Stimulated activated CD4-positive, alpha-beta T cell treated with anti-CD3 and anti-CD28 coated beads, TNF-alpha, amount 100 ng/mL, for 4 hours (primary cell): Measurements from ENCODE around the gene ATG5.
"Not testable (repeated sequence)": the region's sequence is repeated elsewhere in the genome, so short reads cannot be mapped to it uniquely, and the experiment has no call there.

Experiments
- DNase-seq, 3 experiments: peaks; one replicate each; pipeline ENCODE4 v3.0.0-alpha.2; 2020; ENCODE audit warnings: low read depth in 3 of 3

ATG5 gene

DNA sequence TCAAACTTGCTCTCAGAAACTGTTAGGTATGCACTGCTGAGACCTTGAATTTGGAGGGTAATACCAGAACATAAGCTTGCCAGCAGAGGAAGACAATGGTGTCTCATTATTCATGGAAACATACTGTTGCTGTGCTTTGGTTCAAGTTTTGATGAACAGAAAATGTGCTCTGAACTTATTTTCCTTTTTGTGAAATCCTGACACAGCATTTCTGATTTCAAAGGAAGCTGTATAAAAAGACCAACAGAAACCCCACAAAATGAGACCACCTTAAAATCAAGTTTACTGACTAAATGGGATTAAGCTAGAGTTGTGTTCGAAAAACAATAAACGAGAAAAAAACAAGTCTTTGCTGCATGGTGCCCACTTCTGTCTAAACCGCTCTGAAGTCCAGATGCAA is 169.1 kb downstream of the ATG5 start:
- DNase-seq: no peak

DNA sequence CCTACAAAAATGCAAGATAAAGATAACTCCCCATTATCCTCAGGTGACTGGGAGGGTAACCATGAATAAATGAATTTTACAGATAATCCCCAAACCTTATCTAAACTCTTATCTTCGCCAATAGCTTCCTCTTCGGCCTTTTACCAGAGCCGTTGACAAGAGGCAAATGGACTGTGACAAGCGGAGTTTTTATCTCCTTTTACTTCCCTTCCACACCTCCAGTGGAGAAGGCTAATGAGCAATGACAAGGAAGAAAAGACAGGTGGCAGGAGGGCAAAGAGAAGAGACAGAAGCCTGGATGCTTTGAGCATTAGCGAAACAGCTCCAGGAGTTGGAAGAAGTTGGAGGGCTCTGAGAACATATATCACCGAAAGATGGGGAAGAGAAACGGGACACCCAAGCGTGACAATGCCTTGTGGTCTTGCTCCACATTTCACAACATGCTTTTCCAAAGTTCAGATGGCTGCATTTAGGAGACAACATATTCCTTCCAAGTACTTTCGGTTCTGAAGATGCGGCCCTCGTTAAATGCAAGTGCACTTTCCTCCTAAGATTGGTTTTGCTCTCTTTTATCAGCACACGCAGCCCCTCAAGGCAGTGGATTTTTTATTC is 170.2 kb downstream of the ATG5 start:
- no peak for DNase-seq

- no peak for DNase-seq
These were observed 171.2 kb downstream of the ATG5 start for GRCh38 chr6:106154326-106154725.

- no peak for DNase-seq
These were observed 172.6 kb downstream of the ATG5 start for GRCh38 chr6:106152952-106153351.

- not testable (repeated sequence) for DNase-seq
These were observed 173.1 kb downstream of the ATG5 start for GRCh38 chr6:106152476-106152875.

GRCh38 chr6:106149472-106150069 is 176.0 kb downstream of the ATG5 start:
- no peak for DNase-seq

DNA sequence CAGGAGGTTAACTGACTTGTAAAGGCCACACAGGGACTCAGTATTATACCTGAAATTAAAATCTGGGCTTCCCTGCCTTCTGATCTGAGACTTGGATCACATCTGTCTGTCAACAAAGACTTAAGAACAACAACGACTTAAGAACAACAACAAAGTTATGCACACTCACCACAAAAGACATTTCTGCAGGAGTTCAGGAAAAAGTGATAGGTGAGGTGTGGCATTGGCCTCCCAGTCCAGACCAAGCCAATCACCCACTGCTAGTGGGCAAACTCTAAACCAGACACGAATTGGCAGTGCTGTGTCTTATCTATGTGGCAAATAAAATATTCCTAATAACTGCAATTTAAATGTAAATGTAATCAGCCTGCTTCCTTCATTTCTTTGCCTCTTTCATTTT is 178.1 kb downstream of the ATG5 start:
- no peak for DNase-seq

DNA sequence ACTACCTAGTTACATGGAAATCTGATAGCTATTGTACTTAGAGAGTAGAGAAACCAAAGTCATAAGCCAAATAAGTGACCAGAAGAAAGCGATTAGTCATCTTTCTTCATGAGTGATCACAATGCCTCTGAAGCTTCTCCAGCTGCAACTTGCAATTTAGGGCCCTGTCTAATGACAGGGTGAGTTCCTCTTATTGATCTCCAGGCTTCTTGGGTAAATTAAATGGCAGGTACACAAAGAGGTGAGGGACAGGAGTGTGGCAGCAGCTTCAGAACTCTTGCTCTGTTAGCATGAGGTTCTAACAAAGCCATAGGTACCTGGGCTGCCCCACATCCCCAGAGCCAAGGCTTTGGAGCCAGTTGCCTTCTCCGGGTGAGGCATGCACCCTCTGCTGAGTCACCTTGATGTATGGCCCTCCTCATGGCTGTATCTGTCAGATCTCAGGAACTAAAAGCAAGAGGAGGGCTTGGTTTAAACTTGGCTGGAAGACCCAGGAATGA is 178.7 kb downstream of the ATG5 start:
- no peak for DNase-seq

DNA sequence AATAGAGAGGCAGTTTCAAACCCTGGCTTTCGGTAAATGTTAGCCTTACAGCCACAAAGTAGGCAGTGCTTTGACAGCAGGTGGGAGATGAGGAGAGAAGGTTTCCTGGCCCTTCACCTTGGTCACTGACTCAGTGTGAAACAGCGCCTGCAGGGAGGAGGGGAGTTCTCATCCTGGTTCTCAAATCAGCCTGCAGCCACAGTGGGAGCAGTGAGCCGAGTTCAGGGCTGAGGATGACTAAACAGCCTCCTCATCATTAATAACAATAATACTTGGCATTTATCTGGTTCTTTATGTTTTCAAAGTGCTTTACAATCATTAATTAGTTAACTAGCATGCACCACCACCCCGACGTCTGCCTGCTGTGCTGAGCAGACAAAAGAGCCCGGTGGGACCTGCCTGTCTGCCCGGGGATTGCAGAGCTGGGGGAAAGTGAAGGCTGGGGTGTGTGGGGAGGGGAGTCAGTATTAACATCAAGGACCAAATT is 179.8 kb downstream of the ATG5 start:
- no peak for DNase-seq

DNA sequence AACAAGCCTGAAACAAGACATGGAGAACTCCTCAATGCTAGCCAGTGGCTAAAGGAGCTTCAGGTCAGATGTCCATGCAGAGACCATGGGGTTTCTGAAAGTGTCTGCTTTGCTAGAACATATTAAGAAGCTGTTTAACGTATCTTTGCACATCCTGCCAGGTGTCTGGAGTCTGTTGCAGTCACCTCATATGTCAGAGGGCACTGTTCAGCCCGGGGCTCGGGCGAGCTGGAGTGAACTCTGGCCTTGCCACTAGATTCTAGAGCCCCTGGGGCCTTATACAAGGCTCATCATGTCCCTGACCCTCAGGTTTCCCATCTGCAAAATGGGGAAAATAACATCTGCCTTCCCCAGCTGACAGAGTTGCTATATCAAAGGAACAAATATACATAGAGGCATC is 180.4 kb downstream of the ATG5 start:
- no peak for DNase-seq

GRCh38 chr6:106143665-106144064 is 181.9 kb downstream of the ATG5 start:
- no peak for DNase-seq

GRCh38 chr6:106142876-106143431 is 182.6 kb downstream of the ATG5 start:
- no peak for DNase-seq

- peak in 1 of 3 experiments; percentile 21 for DNase-seq
These were observed 183.9 kb downstream of the ATG5 start for GRCh38 chr6:106141441-106142237.

DNA sequence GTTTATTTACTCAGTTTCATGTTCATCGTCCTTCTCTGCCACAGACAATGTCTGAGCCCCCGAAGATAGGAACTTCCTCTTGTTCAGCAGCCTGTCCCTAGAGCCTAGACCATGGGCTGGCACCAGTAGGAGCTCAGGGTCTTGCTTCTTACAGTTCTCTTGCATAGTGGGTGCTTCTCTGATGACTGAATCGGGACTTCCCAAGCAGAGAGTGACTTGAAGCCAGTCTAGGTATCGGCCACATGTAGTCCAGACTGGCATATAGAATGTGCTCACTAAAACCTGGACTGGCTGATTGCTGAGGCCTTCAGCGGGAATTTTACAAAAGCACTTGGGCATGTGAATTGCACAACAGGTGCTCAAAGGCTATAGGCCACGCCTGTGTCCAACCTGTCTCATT is 187.4 kb downstream of the ATG5 start:
- DNase-seq: no peak

GRCh38 chr6:106136845-106137244 is 188.7 kb downstream of the ATG5 start:
- DNase-seq: no peak

GRCh38 chr6:106135911-106136571 is 189.5 kb downstream of the ATG5 start:
- no peak for DNase-seq

DNA sequence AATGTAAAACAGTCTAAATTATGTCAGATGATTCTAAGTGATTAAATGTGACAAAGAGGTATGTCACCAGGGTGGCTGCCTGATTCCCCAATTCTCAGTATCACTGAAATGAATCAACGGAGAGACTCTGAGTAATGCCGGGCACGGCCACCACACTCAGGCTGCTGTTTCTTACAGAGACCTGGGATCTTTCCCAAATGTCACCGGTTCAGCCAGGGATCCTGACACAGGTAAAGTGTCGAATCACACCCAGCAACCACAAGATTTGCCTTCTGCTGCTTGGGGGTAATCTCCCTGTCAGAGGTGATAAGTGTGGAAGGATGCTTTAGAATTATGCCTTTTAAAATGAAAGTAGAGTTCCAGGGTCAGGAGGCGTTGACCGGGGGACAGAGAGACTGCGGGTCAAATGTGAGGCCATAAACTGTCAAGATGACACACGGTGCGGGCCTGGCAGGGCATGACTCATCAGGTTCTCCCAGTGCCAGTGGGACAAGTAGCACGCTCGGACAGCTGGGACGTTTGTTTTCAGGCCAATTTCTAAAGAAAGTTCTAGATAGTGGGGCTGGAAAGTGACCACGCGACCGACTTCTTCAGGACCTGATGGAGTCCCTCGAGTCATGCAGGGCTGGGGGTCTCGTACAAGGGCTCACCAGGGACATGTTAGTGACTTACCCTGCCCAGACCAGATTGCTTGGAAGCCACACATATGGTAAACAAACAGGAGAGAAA is 190.5 kb downstream of the ATG5 start:
- DNase-seq: no peak
